Ascending aorta (tissue), 2 donors: Measurements from ENCODE around the gene WAC. TPM values are rescaled to one million over a fixed set of nuclear protein-coding genes. Genes with fewer than 3 reads are reported as not detected.

Source experiments
- DNase-seq, 2 donors: peaks; one replicate each; pipeline ENCODE4 v3.0.0-alpha.2; 2019; ENCODE audit warnings: low spot score in 2 of 2
- H3K27ac ChIP-seq, 2 donors: fragments of 200-600 bp; sonication (generic); one replicate each; pipeline ENCODE4 v1.5.1; 2016 to 2017; ENCODE audit warnings: mild to moderate bottlenecking in 1 of 2
- H3K27me3 ChIP-seq: fragments of 200-600 bp; sonication (generic); one replicate; pipeline ENCODE4 v1.5.1; 2017
- H3K36me3 ChIP-seq, 2 donors: fragments of 200-600 bp; sonication (generic); one replicate each; pipeline ENCODE4 v1.5.1; 2016
- H3K4me1 ChIP-seq, 2 donors: fragments of 200-600 bp; sonication (generic); one replicate each; pipeline ENCODE4 v1.5.1; 2016 to 2017; ENCODE audit warnings: mild to moderate bottlenecking in 1 of 2
- H3K4me3 ChIP-seq, 2 donors: fragments of 200-600 bp; sonication (generic); one replicate each; pipeline ENCODE4 v1.5.1; 2016 to 2017; ENCODE audit warnings: mild to moderate bottlenecking in 1 of 2
- H3K9me3 ChIP-seq, 2 donors: fragments of 200-600 bp; sonication (generic); one replicate each; pipeline ENCODE4 v1.5.1; 2016
- CTCF ChIP-seq, 3 experiments: fragments of 200-600 bp in 2 of 3; fragments of 450-650 bp in 1 of 3; sonication (generic) in 2 of 3; IDR thresholded peaks; one replicate each; pipeline ENCODE4 v1.5.1; 2016 to 2019; ENCODE audit warnings: antibody characterized with exemption in 3 of 3, mild to moderate bottlenecking in 1 of 3, moderate library complexity in 1 of 3
- intact Hi-C: fragments of 100-400 bp; cut with DNase I; formaldehyde crosslinking; loops from one replicate; pipeline ENCODE4 v1.15.1; 2023
- total RNA-seq: library from RNA; depleted of rRNA; stranded (reverse); fragments of >200 nt; gene quantifications from one replicate; pipeline ENCODE4 v1.1.0, GENCODE V29; 2016

Gene WAC
- total RNA-seq, 1 donor from 2014 or later, result 30.5 TPM

- TF ChIP-seq CTCF (IDR thresholded peaks at IDR 0.05), result no peak
- DNase-seq, result no peak
- peak overlapping the region; percentile 36 to 52 for H3K27ac ChIP-seq
- peak overlapping the region in 1 of 2 donors; percentile 3 for H3K4me3 ChIP-seq
- H3K36me3 ChIP-seq, result peaks cover 17 to 55% of the 10 kb centered on the region in 2 donors
- intact Hi-C loops, result no loop called here
- peaks cover 5 to 22% of the 10 kb centered on the region in 2 donors for H3K4me1 ChIP-seq
- no peaks in the 10 kb centered on the region for H3K27me3 ChIP-seq
- no peaks in the 10 kb centered on the region for H3K9me3 ChIP-seq
These were observed 55.0 kb downstream of the WAC start for GRCh38 chr10:28587970-28588290.

DNA sequence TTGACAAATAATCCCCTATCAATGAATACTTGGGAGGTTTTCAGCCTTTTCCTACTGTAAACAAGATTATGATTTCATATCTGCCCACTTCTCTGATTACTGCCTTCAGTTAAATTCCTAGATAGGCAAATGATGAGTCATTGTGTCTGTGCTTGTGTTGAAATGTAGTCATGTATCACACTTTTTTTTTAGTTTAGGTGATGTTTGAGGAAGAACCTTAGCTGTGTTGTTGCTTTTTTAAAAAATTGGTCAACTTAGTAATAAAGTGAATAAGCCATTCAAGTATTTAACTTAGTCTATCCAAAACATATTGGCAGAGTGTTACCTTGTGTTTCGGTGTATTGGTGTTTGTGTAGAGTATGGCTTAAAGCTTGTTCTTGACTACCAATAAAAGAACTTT, 60.0 kb downstream of the WAC start:
- intact Hi-C loops, result no loop called here
- DNase-seq, result no peak
- H3K4me1 ChIP-seq, result peaks cover 5 to 23% of the 10 kb centered on the region in 2 donors
- peaks cover 19 to 34% of the 10 kb centered on the region in 2 donors for H3K36me3 ChIP-seq
- H3K9me3 ChIP-seq, result no peaks in the 10 kb centered on the region
- TF ChIP-seq CTCF (IDR thresholded peaks at IDR 0.05), result no peak
- H3K27ac ChIP-seq, result no peak overlapping the region
- H3K4me3 ChIP-seq, result no peak overlapping the region
- no peaks in the 10 kb centered on the region for H3K27me3 ChIP-seq

DNA sequence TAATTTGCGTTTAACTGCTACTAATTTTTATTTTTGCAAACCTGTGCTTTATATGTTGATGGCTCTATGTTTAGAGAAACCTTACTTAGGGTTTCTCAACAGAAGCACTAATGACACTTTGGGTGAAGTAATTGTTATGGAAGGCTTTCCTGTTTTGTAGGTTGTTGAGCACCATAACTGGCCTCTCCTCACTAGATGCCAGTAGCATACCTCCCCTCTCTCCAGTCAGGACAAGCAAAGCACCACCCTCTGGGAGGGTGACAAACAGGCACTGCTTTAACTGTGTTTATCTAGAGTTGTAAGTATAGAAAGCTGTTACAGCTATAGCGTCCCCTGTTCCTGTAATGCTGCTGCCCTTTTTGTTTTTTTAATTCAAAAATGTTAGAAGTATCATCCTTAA, 60.9 kb downstream of the WAC start:
- H3K4me3 ChIP-seq, result no peak overlapping the region
- TF ChIP-seq CTCF (IDR thresholded peaks at IDR 0.05), result no peak
- H3K9me3 ChIP-seq, result no peaks in the 10 kb centered on the region
- intact Hi-C loops, result no loop called here
- H3K4me1 ChIP-seq, result peaks cover 0 to 17% of the 10 kb centered on the region in 2 donors
- no peak for DNase-seq
- no peaks in the 10 kb centered on the region for H3K27me3 ChIP-seq
- peaks cover 19 to 34% of the 10 kb centered on the region in 2 donors for H3K36me3 ChIP-seq
- no peak overlapping the region for H3K27ac ChIP-seq

- no peak for TF ChIP-seq CTCF (IDR thresholded peaks at IDR 0.05)
- Histone ChIP-seq H3K4me1 (peaks cover 0 to 18% of the 10 kb centered on the region in 2 donors), H3K36me3 (peaks cover 19 to 34% of the 10 kb centered on the region in 2 donors), H3K9me3 (no peaks in the 10 kb centered on the region), H3K27me3 (no peaks in the 10 kb centered on the region), H3K27ac (no peak overlapping the region), H3K4me3 (no peak overlapping the region)
- intact Hi-C loops, result no loop called here
- DNase-seq, result no peak
These were observed 61.5 kb downstream of the WAC start for GRCh38 chr10:28594406-28594805.

GRCh38 chr10:28595613-28596012, 62.7 kb downstream of the WAC start:
- H3K4me1 ChIP-seq, result peaks cover 0 to 18% of the 10 kb centered on the region in 2 donors

More at GRCh38 chr10:28595613-28596012, 62.7 kb downstream of the WAC start:
- Histone ChIP-seq H3K27ac (no peak overlapping the region), H3K4me3 (no peak overlapping the region), H3K27me3 (no peaks in the 10 kb centered on the region), H3K36me3 (peaks cover 11 to 25% of the 10 kb centered on the region in 2 donors), H3K9me3 (no peaks in the 10 kb centered on the region)
- intact Hi-C loops, result no loop called here
- no peak for TF ChIP-seq CTCF (IDR thresholded peaks at IDR 0.05)
- no peak for DNase-seq
